A549 (cell line): ENCODE results near the gene RAPGEF6. TPM values are rescaled to one million over a fixed set of nuclear protein-coding genes. Genes with fewer than 3 reads are reported as not detected.

Experiments used
- ATAC-seq, 2 experiments: fragments of 200-7000 bp in 1 of 2; fragments of >200 bp in 1 of 2; cut with Nextera tagmentation in 1 of 2; cut with Tn5 transposase in 1 of 2; 3 replicates each; pipeline versions ENCODE4 v1.8.0 to v1.9.1; 2018 to 2020; ENCODE audit warnings: mild to moderate bottlenecking in 1 of 2, moderate library complexity in 1 of 2
- CTCF ChIA-PET: fragments of 300-600 bp; sonication (Branson Sonifier 250); formaldehyde crosslinking; extraction: SDS; loops from one replicate; lab custom pipeline; 2021; ENCODE audit warnings: antibody characterized with exemption, inconsistent platforms; lab: Yijun Ruan, JAX
- POLR2A ChIA-PET: fragments of 350-600 bp; formaldehyde crosslinking; extraction: SDS; loops from one replicate; lab custom pipeline; 2021; ENCODE audit warnings: antibody characterized with exemption, inconsistent platforms; lab: Yijun Ruan, JAX
- DNase-seq, 2 experiments: peaks; one replicate each; pipeline versions ENCODE4 v3.0.0 to v3.0.0-alpha.2; 2011 to 2016; ENCODE audit warnings: low read depth in 1 of 2, low spot score in 1 of 2
- FAIRE-seq: peaks from 2 replicates; lab custom pipeline; 2011; peaks lifted over from hg19 to GRCh38; lab: Jason Lieb, UNC
- H3K27ac ChIP-seq, 2 experiments: fragments of >200 bp; sonication (Bioruptor Twin); formaldehyde crosslinking; 3 replicates each; pipeline ENCODE4 v1.5.1; 2016 to 2017
- H3K4me1 ChIP-seq: fragments of >200 bp; sonication (Bioruptor Twin); formaldehyde crosslinking; 3 replicates; pipeline ENCODE4 v1.6.1; 2016
- H3K4me2 ChIP-seq: fragments of >200 bp; sonication (Bioruptor Twin); formaldehyde crosslinking; 3 replicates; pipeline ENCODE4 v1.6.1; 2016
- H3K4me3 ChIP-seq: fragments of >200 bp; sonication (Bioruptor Twin); formaldehyde crosslinking; 3 replicates; pipeline ENCODE4 v1.5.1; 2016
- H3K9me3 ChIP-seq: fragments of >200 bp; sonication (Bioruptor Twin); formaldehyde crosslinking; 3 replicates; pipeline ENCODE4 v1.6.1; 2016
- CBX2 ChIP-seq: fragments of 200-600 bp; sonication (generic); IDR thresholded peaks from 2 replicates; pipeline ENCODE4 v1.6.1; 2016; ENCODE audit warnings: low read depth, mild to moderate bottlenecking, borderline replicate concordance
- CEBPB ChIP-seq, 2 experiments: fragments of >200 bp in 1 of 2; sonication (Bioruptor Twin) in 1 of 2; formaldehyde crosslinking in 1 of 2; IDR thresholded peaks; 2 replicates each; pipeline ENCODE4 v1.6.1; 2012 to 2016
- E2F6 ChIP-seq: IDR thresholded peaks from 2 replicates; pipeline ENCODE4 v1.6.1; 2012; ENCODE audit warnings: low read depth, borderline replicate concordance
- EP300 ChIP-seq, 2 experiments: fragments of >200 bp; sonication (Bioruptor Twin); formaldehyde crosslinking; IDR thresholded peaks; 2 replicates in 1 of 2; 3 replicates in 1 of 2; pipeline ENCODE4 v1.6.1; 2016 to 2017
- FOSL2 ChIP-seq, 2 experiments: fragments of 450-650 bp in 1 of 2; fragments of >200 bp in 1 of 2; sonication (Bioruptor Twin) in 1 of 2; formaldehyde crosslinking; IDR thresholded peaks; 2 replicates each; pipeline versions ENCODE4 v1.5.0 to v1.6.1; 2016 to 2020; ENCODE audit warnings: mild to moderate bottlenecking in 1 of 2, moderate library complexity in 1 of 2
- GATA3 ChIP-seq: IDR thresholded peaks from 2 replicates; pipeline ENCODE4 v1.6.1; 2012; ENCODE audit warnings: borderline replicate concordance
- HES2 ChIP-seq: fragments of >200 bp; sonication (Bioruptor Twin); formaldehyde crosslinking; IDR thresholded peaks from 2 replicates; pipeline ENCODE4 v1.6.1; 2016
- HOXB13 ChIP-seq: fragments of 250-450 bp; sonication (Bioruptor Pico); IDR thresholded peaks from 2 replicates; pipeline ENCODE4 v1.5.0; 2020; ENCODE audit warnings: low read depth, mild to moderate bottlenecking, moderate library complexity
- JUN ChIP-seq, 2 experiments: fragments of >200 bp; sonication (Bioruptor Twin); formaldehyde crosslinking; IDR thresholded peaks; 2 replicates in 1 of 2; 3 replicates in 1 of 2; pipeline ENCODE4 v1.6.1; 2016 to 2017
- JUNB ChIP-seq: fragments of >200 bp; sonication (Bioruptor Twin); formaldehyde crosslinking; IDR thresholded peaks from 2 replicates; pipeline ENCODE4 v1.6.1; 2016
- KDM1A ChIP-seq: fragments of 200-600 bp; sonication (generic); IDR thresholded peaks from 2 replicates; pipeline ENCODE4 v1.6.1; 2016; ENCODE audit warnings: low read depth, mild to moderate bottlenecking
- KDM5A ChIP-seq: fragments of 200-600 bp; sonication (generic); IDR thresholded peaks from 2 replicates; pipeline ENCODE4 v1.6.1; 2016; ENCODE audit warnings: antibody characterized with exemption, mild to moderate bottlenecking
- MAFK ChIP-seq: fragments of 450-650 bp; IDR thresholded peaks from 2 replicates; pipeline ENCODE4 v1.6.1; 2014; ENCODE audit not compliant: partially characterized antibody
- NFE2L2 ChIP-seq: fragments of 150-350 bp; conservative IDR thresholded peaks from 2 replicates; pipeline ENCODE4 v1.6.1; 2014; ENCODE audit warnings: low read length
- NR3C1 ChIP-seq: fragments of >200 bp; sonication (Bioruptor Twin); formaldehyde crosslinking; IDR thresholded peaks from 3 replicates; pipeline ENCODE4 v1.6.1; 2017
- PBX3 ChIP-seq: IDR thresholded peaks from 2 replicates; pipeline ENCODE4 v1.6.1; 2012
- POLR2A ChIP-seq: IDR thresholded peaks from 2 replicates; pipeline ENCODE4 v1.6.1; 2012; ENCODE audit warnings: mild to moderate bottlenecking, low read length
- POLR2AphosphoS2 ChIP-seq: conservative IDR thresholded peaks from 2 replicates; pipeline ENCODE4 v1.6.1; 2012; ENCODE audit warnings: low read length, improper control_type of control experiment, inconsistent platforms
- RARB ChIP-seq: fragments of 250-450 bp; sonication (Bioruptor Pico); IDR thresholded peaks from 2 replicates; pipeline ENCODE4 v1.8.0; 2021; ENCODE audit warnings: mild to moderate bottlenecking, moderate library complexity
- REST ChIP-seq: fragments of 200-600 bp; sonication (generic); IDR thresholded peaks from 2 replicates; pipeline ENCODE4 v1.6.1; 2016; ENCODE audit warnings: antibody characterized with exemption, mild to moderate bottlenecking, moderate library complexity
- ZC3H11A ChIP-seq: fragments of 450-650 bp; IDR thresholded peaks from 2 replicates; pipeline ENCODE4 v1.6.1; 2014; ENCODE audit warnings: antibody characterized with exemption, mild to moderate bottlenecking
- ZFP36 ChIP-seq: fragments of 450-650 bp; IDR thresholded peaks from 2 replicates; pipeline ENCODE4 v1.6.1; 2014; ENCODE audit warnings: borderline replicate concordance; ENCODE audit not compliant: partially characterized antibody
- ZSCAN20 ChIP-seq: fragments of 250-450 bp; sonication (Bioruptor Pico); IDR thresholded peaks from 2 replicates; pipeline ENCODE4 v1.8.0; 2022; ENCODE audit warnings: mild to moderate bottlenecking, moderate library complexity
- WGBS: methylation state at CpG from one replicate; pipeline ENCODE4 v1.1.6; 2017; ENCODE audit errors: missing lambda C conversion rate; 5-methylcytosine and 5-hydroxymethylcytosine counted together
- polyA plus RNA-seq, 4 experiments: library from polyadenylated mRNA; depleted of rRNA in 3 of 4; stranded (reverse); fragments of >200 nt; fragmentation: RNase III in 1 of 4; extraction: RNeasy Plus Mini Kit Qiagen cat#74134 plus additional on column Dnase treatment in 1 of 4; gene quantifications; 2 replicates in 3 of 4; 3 replicates in 1 of 4; pipeline ENCODE4 v1.2.3, GENCODE V29; 2011 to 2017
- TF ChIP-seq, protein P1 (sequence below): IDR thresholded peaks from 2 replicates; pipeline ENCODE4 v1.6.1; 2012
- TF ChIP-seq, protein P2 (sequence below): fragments of >200 bp; sonication (Bioruptor Twin); formaldehyde crosslinking; IDR thresholded peaks from 3 replicates; pipeline ENCODE4 v1.6.1; 2016

The RAPGEF6 gene
- polyA plus RNA-seq, 2 of the 4 experiments (the other 2 are of a cell fraction) = 5.9 to 15.2 TPM

GRCh38 chr5:131539251-131539650, 95.8 kb downstream of the RAPGEF6 start:
- H3K4me3 ChIP-seq = no peak overlapping the region
- WGBS = 71% methylated on average over 1 of the region's 1 CpG
- peak overlapping the region; percentile 58; the same call in 2 of the 3 replicates for H3K4me2 ChIP-seq
- no peaks in the 10 kb centered on the region for H3K9me3 ChIP-seq
- H3K4me1 ChIP-seq = peaks cover 49% of the 10 kb centered on the region
- TF ChIP-seq NFE2L2 = no peak
- TF ChIP-seq POLR2AphosphoS2 = no peak
- no peak for TF ChIP-seq EP300 (IDR thresholded peaks at IDR 0.05)
- no peak for TF ChIP-seq ZFP36
- no peak for TF ChIP-seq NR3C1
- no peak for TF ChIP-seq REST
- TF ChIP-seq E2F6 = no peak
- no peak for TF ChIP-seq ZC3H11A
- TF ChIP-seq, protein P1, sequence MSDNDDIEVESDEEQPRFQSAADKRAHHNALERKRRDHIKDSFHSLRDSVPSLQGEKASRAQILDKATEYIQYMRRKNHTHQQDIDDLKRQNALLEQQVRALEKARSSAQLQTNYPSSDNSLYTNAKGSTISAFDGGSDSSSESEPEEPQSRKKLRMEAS = no peak
- no peak for TF ChIP-seq CEBPB (IDR thresholded peaks at IDR 0.05)
- CTCF ChIA-PET = interaction anchor here (1.1 kb wide), 1 partner anchor 51 kb away, joined by 3 read pairs; no protein-coding TSS in a partner anchor
- POLR2A ChIA-PET = no interaction called here
- peak in 1 of 2 experiments; percentile 4 for DNase-seq
- ATAC-seq = no peak
- no peak for FAIRE-seq
- 0 out of 6 replicates have a peak overlapping the region, but pooled peaks of 1 of the 2 experiments have one; percentile 17 for H3K27ac ChIP-seq

- Histone ChIP-seq H3K9me3 (no peaks in the 10 kb centered on the region), H3K4me1 (peaks cover 53% of the 10 kb centered on the region), H3K4me3 (no peak overlapping the region), H3K27ac (peak overlapping the region; percentile 41 to 75; a peak in 3 of 6 replicates), H3K4me2 (peak overlapping the region; percentile 58)
- 34% methylated on average over 3 of the region's 3 CpGs for WGBS
- CTCF ChIA-PET = interaction anchor here (0.6 to 0.7 kb wide), 2 partner anchors 29 to 115 kb away, joined by 3 read pairs; no protein-coding TSS in a partner anchor
- no peak for FAIRE-seq
- ATAC-seq = peak; percentile 92 to 95
- DNase-seq = peak in 1 of 2 experiments; percentile 40
- TF ChIP-seq MAFK (no peak), KDM1A (no peak), CEBPB (IDR thresholded peaks at IDR 0.05) (peak; percentile 94 to 97), POLR2A (no peak), CBX2 (no peak), EP300 (IDR thresholded peaks at IDR 0.05) (peak in 1 of 2 experiments; percentile 41; a peak in 1 of 5 replicates), JUNB (peak; percentile 87), RARB (CRISPR knock-in tag) (no peak), E2F6 (no peak), HES2 (peak; percentile 50; the same call in 1 of the 2 replicates), ZSCAN20 (CRISPR knock-in tag) (no peak), PBX3 (no peak), GATA3 (no peak), JUN (IDR thresholded peaks at IDR 0.05) (no peak; a peak in 1 of 5 replicates), NR3C1 (no peak), HOXB13 (CRISPR knock-in tag) (no peak), ZFP36 (no peak), FOSL2 (IDR thresholded peaks at IDR 0.05) (peak; percentile 75), FOSL2 (CRISPR knock-in tag; IDR thresholded peaks at IDR 0.05) (peak; percentile 79), KDM5A (no peak)
- TF ChIP-seq, protein P2, sequence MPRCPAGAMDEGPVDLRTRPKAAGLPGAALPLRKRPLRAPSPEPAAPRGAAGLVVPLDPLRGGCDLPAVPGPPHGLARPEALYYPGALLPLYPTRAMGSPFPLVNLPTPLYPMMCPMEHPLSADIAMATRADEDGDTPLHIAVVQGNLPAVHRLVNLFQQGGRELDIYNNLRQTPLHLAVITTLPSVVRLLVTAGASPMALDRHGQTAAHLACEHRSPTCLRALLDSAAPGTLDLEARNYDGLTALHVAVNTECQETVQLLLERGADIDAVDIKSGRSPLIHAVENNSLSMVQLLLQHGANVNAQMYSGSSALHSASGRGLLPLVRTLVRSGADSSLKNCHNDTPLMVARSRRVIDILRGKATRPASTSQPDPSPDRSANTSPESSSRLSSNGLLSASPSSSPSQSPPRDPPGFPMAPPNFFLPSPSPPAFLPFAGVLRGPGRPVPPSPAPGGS = peak; percentile 51; the same call in 1 of the 3 replicates
- POLR2A ChIA-PET = no interaction called here
Measured at GRCh38 chr5:131538177-131538593, 96.8 kb downstream of the RAPGEF6 start.
